PC-9 (cell line): ENCODE data around the gene SERPINE1.

Source experiments
- EZH2 ChIP-seq: fragments of 200-600 bp; sonication (generic); IDR thresholded peaks from 2 replicates; pipeline ENCODE4 v1.8.0; 2017; ENCODE audit warnings: antibody characterized with exemption, low read depth
- TF ChIP-seq, protein P1 (sequence below): fragments of 200-600 bp; sonication (generic); conservative IDR thresholded peaks from 2 replicates; pipeline ENCODE4 v1.6.1; 2017; ENCODE audit warnings: mixed run types, antibody characterized with exemption, mild to moderate bottlenecking, moderate library complexity

DNA sequence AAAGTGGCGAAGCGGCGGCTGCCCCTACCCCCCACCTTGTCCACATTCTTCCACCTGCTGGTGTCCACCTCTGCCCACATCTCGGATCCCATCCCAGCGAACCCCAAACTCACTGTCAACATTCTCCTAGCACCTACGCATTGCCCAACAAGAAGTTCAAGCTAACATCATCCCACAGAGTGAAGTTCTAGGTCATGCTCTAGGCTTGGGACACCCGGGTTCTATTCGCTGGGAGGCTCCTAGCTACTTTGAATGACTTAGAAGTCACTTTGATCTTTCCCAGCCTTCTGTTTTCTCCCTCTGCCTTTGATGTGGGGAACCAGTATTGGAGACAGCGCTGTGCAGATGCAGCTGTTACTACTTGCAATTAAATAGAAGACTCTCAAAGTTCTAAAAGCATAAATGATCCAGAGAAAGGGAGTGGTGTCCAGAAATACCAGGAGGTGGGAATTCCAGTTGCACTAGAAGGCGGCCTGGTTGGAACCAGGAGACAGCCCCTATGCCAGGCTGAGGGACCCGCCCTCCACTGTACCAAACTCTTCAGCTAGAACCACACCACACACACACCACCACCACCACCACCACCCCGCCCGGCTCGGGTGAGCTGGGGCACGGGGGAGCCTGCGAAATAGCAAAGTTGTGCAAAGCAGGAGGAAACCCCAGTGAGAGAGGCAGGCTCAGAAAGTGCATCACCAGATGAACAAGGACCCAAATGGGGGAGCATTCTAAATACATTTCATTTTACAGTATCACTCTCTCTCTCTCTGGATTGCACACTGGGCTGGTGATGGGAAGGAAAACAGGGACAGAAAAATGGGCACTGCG, 43.9 kb downstream of the SERPINE1 start:
- TF ChIP-seq, protein P1, sequence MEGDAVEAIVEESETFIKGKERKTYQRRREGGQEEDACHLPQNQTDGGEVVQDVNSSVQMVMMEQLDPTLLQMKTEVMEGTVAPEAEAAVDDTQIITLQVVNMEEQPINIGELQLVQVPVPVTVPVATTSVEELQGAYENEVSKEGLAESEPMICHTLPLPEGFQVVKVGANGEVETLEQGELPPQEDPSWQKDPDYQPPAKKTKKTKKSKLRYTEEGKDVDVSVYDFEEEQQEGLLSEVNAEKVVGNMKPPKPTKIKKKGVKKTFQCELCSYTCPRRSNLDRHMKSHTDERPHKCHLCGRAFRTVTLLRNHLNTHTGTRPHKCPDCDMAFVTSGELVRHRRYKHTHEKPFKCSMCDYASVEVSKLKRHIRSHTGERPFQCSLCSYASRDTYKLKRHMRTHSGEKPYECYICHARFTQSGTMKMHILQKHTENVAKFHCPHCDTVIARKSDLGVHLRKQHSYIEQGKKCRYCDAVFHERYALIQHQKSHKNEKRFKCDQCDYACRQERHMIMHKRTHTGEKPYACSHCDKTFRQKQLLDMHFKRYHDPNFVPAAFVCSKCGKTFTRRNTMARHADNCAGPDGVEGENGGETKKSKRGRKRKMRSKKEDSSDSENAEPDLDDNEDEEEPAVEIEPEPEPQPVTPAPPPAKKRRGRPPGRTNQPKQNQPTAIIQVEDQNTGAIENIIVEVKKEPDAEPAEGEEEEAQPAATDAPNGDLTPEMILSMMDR, result no peak
- no peak for TF ChIP-seq EZH2
